GM23338 (cell line): ENCODE measurements around the gene UHRF1. TPM values are rescaled to one million over a fixed set of nuclear protein-coding genes. Genes with fewer than 3 reads are reported as not detected.
A peak's percentile ranks its signal among the peaks of the same experiment; 100 is the strongest.

Source experiments
- ATAC-seq: fragments of 200-7000 bp; cut with Tn5 transposase; 3 replicates; pipeline ENCODE4 v1.9.1; 2020
- DNase-seq: peaks from one replicate; pipeline ENCODE4 v3.0.0-alpha.2; 2015; ENCODE audit warnings: low spot score
- H2AFZ ChIP-seq: fragments of 200-600 bp; sonication (generic); 2 replicates; pipeline ENCODE4 v1.8.0; 2016; ENCODE audit warnings: antibody characterized with exemption, mild to moderate bottlenecking, moderate library complexity
- H3F3A ChIP-seq: fragments of 200-600 bp; sonication (generic); replicated peaks from 2 replicates; pipeline ENCODE4 v1.8.0; 2017; ENCODE audit warnings: antibody characterized with exemption, mixed run types, low read depth
- H3K27ac ChIP-seq: fragments of 200-600 bp; sonication (generic); 2 replicates; pipeline ENCODE4 v1.6.1; 2016; ENCODE audit warnings: low read depth
- H3K27me3 ChIP-seq: fragments of 200-600 bp; sonication (generic); 2 replicates; pipeline ENCODE4 v1.8.0; 2016; ENCODE audit warnings: mild to moderate bottlenecking, mixed run types, moderate library complexity; ENCODE audit not compliant: insufficient read depth
- H3K36me3 ChIP-seq: fragments of 200-600 bp; sonication (generic); 2 replicates; pipeline ENCODE4 v1.8.0; 2016; ENCODE audit warnings: mild to moderate bottlenecking; ENCODE audit not compliant: insufficient read depth
- H3K4me1 ChIP-seq: fragments of 200-600 bp; sonication (generic); 2 replicates; pipeline ENCODE4 v1.8.0; 2016; ENCODE audit warnings: mild to moderate bottlenecking, moderate library complexity; ENCODE audit not compliant: insufficient read depth
- H3K4me2 ChIP-seq: fragments of 200-600 bp; sonication (generic); 2 replicates; pipeline ENCODE4 v1.7.1; 2017; ENCODE audit warnings: mixed run types
- H3K4me3 ChIP-seq: fragments of 200-600 bp; sonication (generic); 2 replicates; pipeline ENCODE4 v1.6.1; 2016; ENCODE audit warnings: mixed run types
- H3K79me2 ChIP-seq: fragments of 200-600 bp; sonication (generic); replicated peaks from 2 replicates; pipeline ENCODE4 v1.8.0; 2017; ENCODE audit warnings: mild to moderate bottlenecking; ENCODE audit not compliant: insufficient read depth
- H3K9me2 ChIP-seq: fragments of 200-600 bp; sonication (generic); 2 replicates; pipeline ENCODE4 v1.8.0; 2017; ENCODE audit not compliant: insufficient read depth
- H4K20me1 ChIP-seq: fragments of 200-600 bp; sonication (generic); replicated peaks from 2 replicates; pipeline ENCODE4 v1.8.0; 2017; ENCODE audit warnings: mild to moderate bottlenecking; ENCODE audit not compliant: insufficient read depth
- H3K27ac Mint-ChIP-seq: 2 replicates; pipeline ENCODE4 v1.8.0; 2020; ENCODE audit warnings: inconsistent platforms, mild to moderate bottlenecking, moderate library complexity, mixed read lengths
- H3K27me3 Mint-ChIP-seq: 3 replicates; pipeline ENCODE4 v1.8.0; 2022; ENCODE audit warnings: low read depth, mild to moderate bottlenecking, moderate library complexity, mixed read lengths, inconsistent platforms; ENCODE audit not compliant: insufficient read depth, poor library complexity
- H3K36me3 Mint-ChIP-seq: 3 replicates; pipeline ENCODE4 v1.8.0; 2021; ENCODE audit warnings: low read depth, mild to moderate bottlenecking, inconsistent platforms, moderate library complexity, mixed read lengths
- H3K4me1 Mint-ChIP-seq: 3 replicates; pipeline ENCODE4 v1.8.0; 2020; ENCODE audit warnings: mild to moderate bottlenecking, inconsistent platforms, mixed read lengths
- H3K4me3 Mint-ChIP-seq: 3 replicates; pipeline ENCODE4 v1.8.0; 2021; ENCODE audit warnings: moderate library complexity, mild to moderate bottlenecking, inconsistent platforms, mixed read lengths
- H3K9me3 Mint-ChIP-seq: 3 replicates; pipeline ENCODE4 v1.8.0; 2020; ENCODE audit warnings: moderate library complexity, mild to moderate bottlenecking, inconsistent platforms, mixed read lengths
- CREB1 ChIP-seq: fragments of 250-450 bp; sonication (Bioruptor Pico); IDR thresholded peaks from 2 replicates; pipeline ENCODE4 v1.5.0; 2020; ENCODE audit warnings: low read depth, mild to moderate bottlenecking, moderate library complexity
- EZH2 ChIP-seq: fragments of 200-600 bp; sonication (generic); IDR thresholded peaks from one replicate; pipeline ENCODE4 v1.8.0; 2017; ENCODE audit warnings: antibody characterized with exemption, mild to moderate bottlenecking, low read depth; ENCODE audit not compliant: unreplicated experiment
- EZH2phosphoT487 ChIP-seq: fragments of 200-600 bp; sonication (generic); IDR thresholded peaks from one replicate; pipeline ENCODE4 v1.8.1; 2018; ENCODE audit warnings: antibody characterized with exemption; ENCODE audit not compliant: unreplicated experiment
- JUNB ChIP-seq: IDR thresholded peaks from one replicate; pipeline ENCODE4 v1.6.1; 2016; ENCODE audit warnings: antibody characterized with exemption; ENCODE audit not compliant: unreplicated experiment
- NANOG ChIP-seq: IDR thresholded peaks from 2 replicates; pipeline ENCODE4 v1.6.1; 2016; ENCODE audit warnings: antibody characterized with exemption, borderline replicate concordance
- POLR2AphosphoS5 ChIP-seq: IDR thresholded peaks from 2 replicates; pipeline ENCODE4 v1.6.1; 2016; ENCODE audit warnings: antibody characterized with exemption, low read depth
- STAT1 ChIP-seq: IDR thresholded peaks from one replicate; pipeline ENCODE4 v1.6.1; 2016; ENCODE audit warnings: antibody characterized with exemption; ENCODE audit not compliant: unreplicated experiment
- ZNF114 ChIP-seq: fragments of 250-450 bp; sonication (Bioruptor Pico); IDR thresholded peaks from 2 replicates; pipeline ENCODE4 v1.5.0; 2020; ENCODE audit warnings: mild to moderate bottlenecking, moderate library complexity
- ZNF331 ChIP-seq: fragments of 250-450 bp; sonication (Bioruptor Pico); IDR thresholded peaks from 2 replicates; pipeline ENCODE4 v1.5.0; 2020; ENCODE audit warnings: low read depth, mild to moderate bottlenecking, moderate library complexity
- polyA plus RNA-seq: library from polyadenylated mRNA; unstranded; fragments of >200 nt; fragmentation: Nextera tagmentation; extraction: Ambion mirVana; gene quantifications from 2 replicates; pipeline ENCODE4 v1.2.1, GENCODE V29; 2016
- total RNA-seq: library from RNA; depleted of rRNA; stranded (reverse); fragments of >200 nt; shearing (Covaris generic); gene quantifications from 2 replicates; pipeline ENCODE4 v1.2.3, GENCODE V29; 2014
- TF ChIP-seq, protein P1 (sequence below): IDR thresholded peaks from 2 replicates; pipeline ENCODE4 v1.6.1; 2016; ENCODE audit warnings: antibody characterized with exemption
- TF ChIP-seq, protein P2 (sequence below), 2 experiments: fragments of 200-600 bp in 1 of 2; sonication (generic) in 1 of 2; conservative IDR thresholded peaks; 2 replicates each; pipeline versions ENCODE4 v1.5.1 to v1.6.1; 2016 to 2017; ENCODE audit warnings: antibody characterized with exemption in 2 of 2, low read depth in 2 of 2, mild to moderate bottlenecking in 2 of 2, moderate library complexity in 1 of 2
- TF ChIP-seq, protein P3 (sequence below): IDR thresholded peaks from one replicate; pipeline ENCODE4 v1.6.1; 2018; ENCODE audit warnings: antibody characterized with exemption; ENCODE audit not compliant: unreplicated experiment
- TF ChIP-seq, protein P4 (sequence below): fragments of 250-450 bp; sonication (Bioruptor Pico); IDR thresholded peaks from 2 replicates; pipeline ENCODE4 v1.5.0; 2020; ENCODE audit warnings: mild to moderate bottlenecking, moderate library complexity

Gene UHRF1
- total and polyA plus RNA-seq, 2 experiments from 2014 or later = 20.3 to 45.7 TPM

DNA sequence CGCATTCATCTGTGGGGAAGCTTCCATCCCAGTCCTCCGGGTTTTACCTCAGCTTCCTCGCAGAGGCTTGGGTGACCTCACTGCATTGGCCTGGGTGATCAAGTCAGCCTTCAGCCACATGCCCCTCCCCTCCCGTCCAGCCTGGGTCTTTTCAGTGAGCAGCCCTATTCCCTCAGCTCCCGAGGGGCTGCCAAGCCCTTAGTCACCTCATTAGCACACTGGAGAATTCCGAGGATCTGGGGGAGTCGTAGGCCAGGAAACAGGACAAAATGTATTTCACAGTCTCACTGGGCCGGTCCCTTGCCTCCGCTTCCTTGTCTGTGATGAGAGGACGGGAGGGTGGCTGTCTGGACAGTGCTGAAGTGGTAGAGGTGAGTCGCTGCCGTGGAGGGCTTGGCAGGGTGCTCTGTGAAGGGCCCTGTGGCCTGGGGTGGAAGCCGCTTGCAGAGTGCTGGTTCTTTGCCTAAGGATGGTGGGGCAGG, 79.5 kb downstream of the UHRF1 start:
- TF ChIP-seq STAT1 (no peak), ZNF114 (no peak), EZH2phosphoT487 (no peak), POLR2AphosphoS5 (no peak), JUNB (no peak), EZH2 (no peak), ZNF331 (no peak), CREB1 (CRISPR knock-in tag) (no peak), NANOG (no peak)
- TF ChIP-seq, protein P1, sequence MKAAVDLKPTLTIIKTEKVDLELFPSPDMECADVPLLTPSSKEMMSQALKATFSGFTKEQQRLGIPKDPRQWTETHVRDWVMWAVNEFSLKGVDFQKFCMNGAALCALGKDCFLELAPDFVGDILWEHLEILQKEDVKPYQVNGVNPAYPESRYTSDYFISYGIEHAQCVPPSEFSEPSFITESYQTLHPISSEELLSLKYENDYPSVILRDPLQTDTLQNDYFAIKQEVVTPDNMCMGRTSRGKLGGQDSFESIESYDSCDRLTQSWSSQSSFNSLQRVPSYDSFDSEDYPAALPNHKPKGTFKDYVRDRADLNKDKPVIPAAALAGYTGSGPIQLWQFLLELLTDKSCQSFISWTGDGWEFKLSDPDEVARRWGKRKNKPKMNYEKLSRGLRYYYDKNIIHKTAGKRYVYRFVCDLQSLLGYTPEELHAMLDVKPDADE = no peak
- TF ChIP-seq, protein P2, sequence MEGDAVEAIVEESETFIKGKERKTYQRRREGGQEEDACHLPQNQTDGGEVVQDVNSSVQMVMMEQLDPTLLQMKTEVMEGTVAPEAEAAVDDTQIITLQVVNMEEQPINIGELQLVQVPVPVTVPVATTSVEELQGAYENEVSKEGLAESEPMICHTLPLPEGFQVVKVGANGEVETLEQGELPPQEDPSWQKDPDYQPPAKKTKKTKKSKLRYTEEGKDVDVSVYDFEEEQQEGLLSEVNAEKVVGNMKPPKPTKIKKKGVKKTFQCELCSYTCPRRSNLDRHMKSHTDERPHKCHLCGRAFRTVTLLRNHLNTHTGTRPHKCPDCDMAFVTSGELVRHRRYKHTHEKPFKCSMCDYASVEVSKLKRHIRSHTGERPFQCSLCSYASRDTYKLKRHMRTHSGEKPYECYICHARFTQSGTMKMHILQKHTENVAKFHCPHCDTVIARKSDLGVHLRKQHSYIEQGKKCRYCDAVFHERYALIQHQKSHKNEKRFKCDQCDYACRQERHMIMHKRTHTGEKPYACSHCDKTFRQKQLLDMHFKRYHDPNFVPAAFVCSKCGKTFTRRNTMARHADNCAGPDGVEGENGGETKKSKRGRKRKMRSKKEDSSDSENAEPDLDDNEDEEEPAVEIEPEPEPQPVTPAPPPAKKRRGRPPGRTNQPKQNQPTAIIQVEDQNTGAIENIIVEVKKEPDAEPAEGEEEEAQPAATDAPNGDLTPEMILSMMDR (conservative IDR thresholded peaks at IDR 0.05; ENCODE audit: low read depth in 2 of 2) = no peak
- TF ChIP-seq, protein P3, sequence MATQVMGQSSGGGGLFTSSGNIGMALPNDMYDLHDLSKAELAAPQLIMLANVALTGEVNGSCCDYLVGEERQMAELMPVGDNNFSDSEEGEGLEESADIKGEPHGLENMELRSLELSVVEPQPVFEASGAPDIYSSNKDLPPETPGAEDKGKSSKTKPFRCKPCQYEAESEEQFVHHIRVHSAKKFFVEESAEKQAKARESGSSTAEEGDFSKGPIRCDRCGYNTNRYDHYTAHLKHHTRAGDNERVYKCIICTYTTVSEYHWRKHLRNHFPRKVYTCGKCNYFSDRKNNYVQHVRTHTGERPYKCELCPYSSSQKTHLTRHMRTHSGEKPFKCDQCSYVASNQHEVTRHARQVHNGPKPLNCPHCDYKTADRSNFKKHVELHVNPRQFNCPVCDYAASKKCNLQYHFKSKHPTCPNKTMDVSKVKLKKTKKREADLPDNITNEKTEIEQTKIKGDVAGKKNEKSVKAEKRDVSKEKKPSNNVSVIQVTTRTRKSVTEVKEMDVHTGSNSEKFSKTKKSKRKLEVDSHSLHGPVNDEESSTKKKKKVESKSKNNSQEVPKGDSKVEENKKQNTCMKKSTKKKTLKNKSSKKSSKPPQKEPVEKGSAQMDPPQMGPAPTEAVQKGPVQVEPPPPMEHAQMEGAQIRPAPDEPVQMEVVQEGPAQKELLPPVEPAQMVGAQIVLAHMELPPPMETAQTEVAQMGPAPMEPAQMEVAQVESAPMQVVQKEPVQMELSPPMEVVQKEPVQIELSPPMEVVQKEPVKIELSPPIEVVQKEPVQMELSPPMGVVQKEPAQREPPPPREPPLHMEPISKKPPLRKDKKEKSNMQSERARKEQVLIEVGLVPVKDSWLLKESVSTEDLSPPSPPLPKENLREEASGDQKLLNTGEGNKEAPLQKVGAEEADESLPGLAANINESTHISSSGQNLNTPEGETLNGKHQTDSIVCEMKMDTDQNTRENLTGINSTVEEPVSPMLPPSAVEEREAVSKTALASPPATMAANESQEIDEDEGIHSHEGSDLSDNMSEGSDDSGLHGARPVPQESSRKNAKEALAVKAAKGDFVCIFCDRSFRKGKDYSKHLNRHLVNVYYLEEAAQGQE = no peak
- TF ChIP-seq, protein P4, sequence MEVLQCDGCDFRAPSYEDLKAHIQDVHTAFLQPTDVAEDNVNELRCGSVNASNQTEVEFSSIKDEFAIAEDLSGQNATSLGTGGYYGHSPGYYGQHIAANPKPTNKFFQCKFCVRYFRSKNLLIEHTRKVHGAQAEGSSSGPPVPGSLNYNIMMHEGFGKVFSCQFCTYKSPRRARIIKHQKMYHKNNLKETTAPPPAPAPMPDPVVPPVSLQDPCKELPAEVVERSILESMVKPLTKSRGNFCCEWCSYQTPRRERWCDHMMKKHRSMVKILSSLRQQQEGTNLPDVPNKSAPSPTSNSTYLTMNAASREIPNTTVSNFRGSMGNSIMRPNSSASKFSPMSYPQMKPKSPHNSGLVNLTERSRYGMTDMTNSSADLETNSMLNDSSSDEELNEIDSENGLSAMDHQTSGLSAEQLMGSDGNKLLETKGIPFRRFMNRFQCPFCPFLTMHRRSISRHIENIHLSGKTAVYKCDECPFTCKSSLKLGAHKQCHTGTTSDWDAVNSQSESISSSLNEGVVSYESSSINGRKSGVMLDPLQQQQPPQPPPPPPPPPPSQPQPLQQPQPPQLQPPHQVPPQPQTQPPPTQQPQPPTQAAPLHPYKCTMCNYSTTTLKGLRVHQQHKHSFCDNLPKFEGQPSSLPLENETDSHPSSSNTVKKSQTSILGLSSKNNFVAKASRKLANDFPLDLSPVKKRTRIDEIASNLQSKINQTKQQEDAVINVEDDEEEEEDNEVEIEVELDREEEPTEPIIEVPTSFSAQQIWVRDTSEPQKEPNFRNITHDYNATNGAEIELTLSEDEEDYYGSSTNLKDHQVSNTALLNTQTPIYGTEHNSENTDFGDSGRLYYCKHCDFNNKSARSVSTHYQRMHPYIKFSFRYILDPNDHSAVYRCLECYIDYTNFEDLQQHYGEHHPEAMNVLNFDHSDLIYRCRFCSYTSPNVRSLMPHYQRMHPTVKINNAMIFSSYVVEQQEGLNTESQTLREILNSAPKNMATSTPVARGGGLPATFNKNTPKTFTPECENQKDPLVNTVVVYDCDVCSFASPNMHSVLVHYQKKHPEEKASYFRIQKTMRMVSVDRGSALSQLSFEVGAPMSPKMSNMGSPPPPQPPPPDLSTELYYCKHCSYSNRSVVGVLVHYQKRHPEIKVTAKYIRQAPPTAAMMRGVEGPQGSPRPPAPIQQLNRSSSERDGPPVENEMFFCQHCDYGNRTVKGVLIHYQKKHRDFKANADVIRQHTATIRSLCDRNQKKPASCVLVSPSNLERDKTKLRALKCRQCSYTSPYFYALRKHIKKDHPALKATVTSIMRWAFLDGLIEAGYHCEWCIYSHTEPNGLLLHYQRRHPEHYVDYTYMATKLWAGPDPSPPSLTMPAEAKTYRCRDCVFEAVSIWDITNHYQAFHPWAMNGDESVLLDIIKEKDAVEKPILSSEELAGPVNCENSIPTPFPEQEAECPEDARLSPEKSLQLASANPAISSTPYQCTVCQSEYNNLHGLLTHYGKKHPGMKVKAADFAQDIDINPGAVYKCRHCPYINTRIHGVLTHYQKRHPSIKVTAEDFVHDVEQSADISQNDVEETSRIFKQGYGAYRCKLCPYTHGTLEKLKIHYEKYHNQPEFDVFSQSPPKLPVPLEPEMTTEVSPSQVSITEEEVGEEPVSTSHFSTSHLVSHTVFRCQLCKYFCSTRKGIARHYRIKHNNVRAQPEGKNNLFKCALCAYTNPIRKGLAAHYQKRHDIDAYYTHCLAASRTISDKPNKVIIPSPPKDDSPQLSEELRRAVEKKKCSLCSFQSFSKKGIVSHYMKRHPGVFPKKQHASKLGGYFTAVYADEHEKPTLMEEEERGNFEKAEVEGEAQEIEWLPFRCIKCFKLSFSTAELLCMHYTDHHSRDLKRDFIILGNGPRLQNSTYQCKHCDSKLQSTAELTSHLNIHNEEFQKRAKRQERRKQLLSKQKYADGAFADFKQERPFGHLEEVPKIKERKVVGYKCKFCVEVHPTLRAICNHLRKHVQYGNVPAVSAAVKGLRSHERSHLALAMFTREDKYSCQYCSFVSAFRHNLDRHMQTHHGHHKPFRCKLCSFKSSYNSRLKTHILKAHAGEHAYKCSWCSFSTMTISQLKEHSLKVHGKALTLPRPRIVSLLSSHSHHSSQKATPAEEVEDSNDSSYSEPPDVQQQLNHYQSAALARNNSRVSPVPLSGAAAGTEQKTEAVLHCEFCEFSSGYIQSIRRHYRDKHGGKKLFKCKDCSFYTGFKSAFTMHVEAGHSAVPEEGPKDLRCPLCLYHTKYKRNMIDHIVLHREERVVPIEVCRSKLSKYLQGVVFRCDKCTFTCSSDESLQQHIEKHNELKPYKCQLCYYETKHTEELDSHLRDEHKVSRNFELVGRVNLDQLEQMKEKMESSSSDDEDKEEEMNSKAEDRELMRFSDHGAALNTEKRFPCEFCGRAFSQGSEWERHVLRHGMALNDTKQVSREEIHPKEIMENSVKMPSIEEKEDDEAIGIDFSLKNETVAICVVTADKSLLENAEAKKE (CRISPR knock-in tag) = no peak
- Mint-ChIP-seq H3K36me3 (no peaks in the 10 kb centered on the region), H3K27ac (no peak overlapping the region), H3K4me3 (no peak overlapping the region), H3K4me1 (peaks cover 32% of the 10 kb centered on the region), H3K27me3 (peaks cover 10% of the 10 kb centered on the region), H3K9me3 (no peaks in the 10 kb centered on the region)
- Histone ChIP-seq H3K27ac (0 out of 2 replicates have a peak overlapping the region, but pooled peaks have one; percentile 26), H2AFZ (no peak overlapping the region), H3K36me3 (no peaks in the 10 kb centered on the region), H4K20me1 (peaks cover 9% of the 10 kb centered on the region), H3K4me3 (no peak overlapping the region), H3K4me2 (no peak overlapping the region), H3F3A (no peaks in the 10 kb centered on the region), H3K9me2 (no peaks in the 10 kb centered on the region), H3K79me2 (peaks cover 94% of the 10 kb centered on the region), H3K27me3 (no peaks in the 10 kb centered on the region), H3K4me1 (no peaks in the 10 kb centered on the region)
- peak; percentile 16 for ATAC-seq
- no peak for DNase-seq
